Neural cell (in vitro differentiated cells): ENCODE data around the gene P2RX1.

ENCODE experiments used
- EP300 ChIP-seq: fragments of 450-650 bp; conservative IDR thresholded peaks from 2 replicates; pipeline ENCODE4 v1.6.1; 2014; ENCODE audit warnings: antibody characterized with exemption, mild to moderate bottlenecking, moderate library complexity; ENCODE audit not compliant: poor library complexity, severe bottlenecking
- EZH2 ChIP-seq: fragments of 200-600, 300-800 bp; shearing (Covaris generic), sonication (generic); IDR thresholded peaks from 2 replicates; pipeline ENCODE4 v1.6.1; 2014; ENCODE audit warnings: antibody characterized with exemption, low read length, borderline replicate concordance, mild to moderate bottlenecking; ENCODE audit not compliant: insufficient read depth, poor library complexity, severe bottlenecking
- MXI1 ChIP-seq: fragments of 450-650 bp; conservative IDR thresholded peaks from 2 replicates; pipeline ENCODE4 v1.6.1; 2014; ENCODE audit warnings: antibody characterized with exemption, mild to moderate bottlenecking; ENCODE audit not compliant: poor library complexity, severe bottlenecking
- POLR2AphosphoS5 ChIP-seq: IDR thresholded peaks from 2 replicates; pipeline ENCODE4 v1.6.1; 2012
- SMC3 ChIP-seq: fragments of 450-650 bp; conservative IDR thresholded peaks from 2 replicates; pipeline ENCODE4 v1.6.1; 2014; ENCODE audit warnings: antibody characterized with exemption, mild to moderate bottlenecking, moderate library complexity; ENCODE audit not compliant: poor library complexity
- TF ChIP-seq, protein P1 (sequence below): fragments of 450-650 bp; IDR thresholded peaks from 2 replicates; pipeline ENCODE4 v1.5.1; 2014; ENCODE audit warnings: antibody characterized with exemption, mild to moderate bottlenecking, moderate library complexity; ENCODE audit not compliant: poor library complexity, severe bottlenecking
- TF ChIP-seq, protein P2 (sequence below): IDR thresholded peaks from 2 replicates; pipeline ENCODE4 v1.6.1; 2012; ENCODE audit warnings: borderline replicate concordance

DNA sequence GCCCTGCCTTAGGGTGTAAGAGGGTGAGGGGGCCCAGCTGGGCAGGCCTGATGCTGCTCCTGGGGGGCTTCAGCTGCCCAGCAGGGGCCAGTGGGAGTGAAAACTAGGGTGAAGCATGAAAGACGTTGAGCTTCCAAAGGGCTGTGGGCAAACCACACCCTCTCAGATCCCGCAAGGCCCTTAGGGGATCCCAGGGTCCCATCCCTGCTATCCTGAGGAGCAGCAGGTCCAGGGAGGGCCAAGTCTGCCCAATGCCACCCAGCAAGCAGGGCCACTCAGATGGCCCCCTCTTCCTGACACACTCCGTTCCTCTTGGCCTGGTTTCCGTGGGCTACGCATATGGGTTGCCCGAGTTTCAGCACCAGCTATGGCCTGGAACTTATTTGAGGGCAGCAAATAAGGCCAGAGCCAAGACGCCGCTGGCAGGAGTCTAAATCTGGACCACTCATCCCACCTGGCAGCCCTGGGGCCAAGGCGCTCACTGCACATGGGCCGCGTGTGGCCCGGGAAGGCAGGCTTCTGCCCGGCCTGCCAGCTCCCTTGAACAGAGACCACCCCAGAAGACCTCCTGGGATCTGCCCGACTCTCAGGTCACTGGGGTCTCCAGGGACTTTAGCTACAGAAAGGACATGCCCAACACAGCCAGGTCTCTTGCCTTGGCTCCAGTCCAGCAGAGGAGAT, 43.8 kb upstream of the P2RX1 start:
- TF ChIP-seq, protein P1, sequence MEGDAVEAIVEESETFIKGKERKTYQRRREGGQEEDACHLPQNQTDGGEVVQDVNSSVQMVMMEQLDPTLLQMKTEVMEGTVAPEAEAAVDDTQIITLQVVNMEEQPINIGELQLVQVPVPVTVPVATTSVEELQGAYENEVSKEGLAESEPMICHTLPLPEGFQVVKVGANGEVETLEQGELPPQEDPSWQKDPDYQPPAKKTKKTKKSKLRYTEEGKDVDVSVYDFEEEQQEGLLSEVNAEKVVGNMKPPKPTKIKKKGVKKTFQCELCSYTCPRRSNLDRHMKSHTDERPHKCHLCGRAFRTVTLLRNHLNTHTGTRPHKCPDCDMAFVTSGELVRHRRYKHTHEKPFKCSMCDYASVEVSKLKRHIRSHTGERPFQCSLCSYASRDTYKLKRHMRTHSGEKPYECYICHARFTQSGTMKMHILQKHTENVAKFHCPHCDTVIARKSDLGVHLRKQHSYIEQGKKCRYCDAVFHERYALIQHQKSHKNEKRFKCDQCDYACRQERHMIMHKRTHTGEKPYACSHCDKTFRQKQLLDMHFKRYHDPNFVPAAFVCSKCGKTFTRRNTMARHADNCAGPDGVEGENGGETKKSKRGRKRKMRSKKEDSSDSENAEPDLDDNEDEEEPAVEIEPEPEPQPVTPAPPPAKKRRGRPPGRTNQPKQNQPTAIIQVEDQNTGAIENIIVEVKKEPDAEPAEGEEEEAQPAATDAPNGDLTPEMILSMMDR = no peak
- TF ChIP-seq EP300 (no peak), SMC3 (no peak), MXI1 (no peak), EZH2 (no peak), POLR2AphosphoS5 (no peak)
- TF ChIP-seq, protein P2, sequence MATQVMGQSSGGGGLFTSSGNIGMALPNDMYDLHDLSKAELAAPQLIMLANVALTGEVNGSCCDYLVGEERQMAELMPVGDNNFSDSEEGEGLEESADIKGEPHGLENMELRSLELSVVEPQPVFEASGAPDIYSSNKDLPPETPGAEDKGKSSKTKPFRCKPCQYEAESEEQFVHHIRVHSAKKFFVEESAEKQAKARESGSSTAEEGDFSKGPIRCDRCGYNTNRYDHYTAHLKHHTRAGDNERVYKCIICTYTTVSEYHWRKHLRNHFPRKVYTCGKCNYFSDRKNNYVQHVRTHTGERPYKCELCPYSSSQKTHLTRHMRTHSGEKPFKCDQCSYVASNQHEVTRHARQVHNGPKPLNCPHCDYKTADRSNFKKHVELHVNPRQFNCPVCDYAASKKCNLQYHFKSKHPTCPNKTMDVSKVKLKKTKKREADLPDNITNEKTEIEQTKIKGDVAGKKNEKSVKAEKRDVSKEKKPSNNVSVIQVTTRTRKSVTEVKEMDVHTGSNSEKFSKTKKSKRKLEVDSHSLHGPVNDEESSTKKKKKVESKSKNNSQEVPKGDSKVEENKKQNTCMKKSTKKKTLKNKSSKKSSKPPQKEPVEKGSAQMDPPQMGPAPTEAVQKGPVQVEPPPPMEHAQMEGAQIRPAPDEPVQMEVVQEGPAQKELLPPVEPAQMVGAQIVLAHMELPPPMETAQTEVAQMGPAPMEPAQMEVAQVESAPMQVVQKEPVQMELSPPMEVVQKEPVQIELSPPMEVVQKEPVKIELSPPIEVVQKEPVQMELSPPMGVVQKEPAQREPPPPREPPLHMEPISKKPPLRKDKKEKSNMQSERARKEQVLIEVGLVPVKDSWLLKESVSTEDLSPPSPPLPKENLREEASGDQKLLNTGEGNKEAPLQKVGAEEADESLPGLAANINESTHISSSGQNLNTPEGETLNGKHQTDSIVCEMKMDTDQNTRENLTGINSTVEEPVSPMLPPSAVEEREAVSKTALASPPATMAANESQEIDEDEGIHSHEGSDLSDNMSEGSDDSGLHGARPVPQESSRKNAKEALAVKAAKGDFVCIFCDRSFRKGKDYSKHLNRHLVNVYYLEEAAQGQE = no peak
